Measurements from ENCODE around the gene DOCK9. TPM values are rescaled to one million over a fixed set of nuclear protein-coding genes. Genes with fewer than 3 reads are reported as not detected.

DOCK9 gene
- total and polyA plus RNA-seq, 2 experiments from 2014 or later, result 16.4 to 38.9 TPM

GRCh38 chr13:98892077-98892476 lies 85.8 kb downstream of the DOCK9 start:
- Histone ChIP-seq H3K27ac (peak overlapping the region; percentile 18), H3K79me2 (no peaks in the 10 kb centered on the region), H3K9me3 (ENCODE audit: low read depth) (no peaks in the 10 kb centered on the region), H3K9me2 (replicated peaks; ENCODE audit: insufficient read depth) (no peaks in the 10 kb centered on the region), H3K4me1 (ENCODE audit: insufficient read depth) (peaks cover 18% of the 10 kb centered on the region), H3K4me3 (no peak overlapping the region), H3K4me2 (peak overlapping the region; percentile 22), H3K36me3 (replicated peaks; ENCODE audit: insufficient read depth, low read depth) (no peaks in the 10 kb centered on the region), H3K27me3 (no peaks in the 10 kb centered on the region), H2AFZ (no peak overlapping the region), H4K20me1 (ENCODE audit: insufficient read depth, poor library complexity, severe bottlenecking) (no peaks in the 10 kb centered on the region)
- 55% methylated on average over 3 of the region's 3 CpGs for WGBS (ENCODE audit: low lambda C conversion rate, missing lambda C conversion rate)
- no peak for TF ChIP-seq CTCF (IDR thresholded peaks at IDR 0.05; ENCODE audit: poor library complexity)
- no peak for DNase-seq (ENCODE audit: low spot score)

GRCh38 chr13:98890925-98891324 lies 86.9 kb downstream of the DOCK9 start:
- Histone ChIP-seq H3K27ac (no peak overlapping the region), H3K9me3 (ENCODE audit: low read depth) (no peaks in the 10 kb centered on the region), H3K9me2 (replicated peaks; ENCODE audit: insufficient read depth) (no peaks in the 10 kb centered on the region), H3K4me1 (ENCODE audit: insufficient read depth) (peaks cover 12% of the 10 kb centered on the region), H3K36me3 (replicated peaks; ENCODE audit: insufficient read depth, low read depth) (no peaks in the 10 kb centered on the region), H3K79me2 (no peaks in the 10 kb centered on the region), H4K20me1 (ENCODE audit: insufficient read depth, poor library complexity, severe bottlenecking) (no peaks in the 10 kb centered on the region), H3K4me2 (no peak overlapping the region), H3K27me3 (no peaks in the 10 kb centered on the region), H3K4me3 (no peak overlapping the region), H2AFZ (no peak overlapping the region)
- no peak for TF ChIP-seq EZH2phosphoT487 (IDR thresholded peaks at IDR 0.05; ENCODE audit: low read depth, severe bottlenecking, unreplicated experiment)
- TF ChIP-seq EZH2 (IDR thresholded peaks at IDR 0.05; ENCODE audit: borderline replicate concordance), result no peak
- no peak for TF ChIP-seq CTCF (IDR thresholded peaks at IDR 0.05; ENCODE audit: poor library complexity)
- DNase-seq (ENCODE audit: low spot score), result no peak
- WGBS (ENCODE audit: low lambda C conversion rate, missing lambda C conversion rate), result 69% methylated on average over 5 of the region's 5 CpGs

GRCh38 chr13:98890186-98890585 lies 87.7 kb downstream of the DOCK9 start:
- Histone ChIP-seq H3K36me3 (replicated peaks; ENCODE audit: insufficient read depth, low read depth) (no peaks in the 10 kb centered on the region), H3K79me2 (no peaks in the 10 kb centered on the region), H2AFZ (no peak overlapping the region), H3K4me3 (no peak overlapping the region), H3K27me3 (no peaks in the 10 kb centered on the region), H3K4me1 (ENCODE audit: insufficient read depth) (peaks cover 12% of the 10 kb centered on the region), H3K4me2 (no peak overlapping the region), H3K27ac (no peak overlapping the region), H4K20me1 (ENCODE audit: insufficient read depth, poor library complexity, severe bottlenecking) (no peaks in the 10 kb centered on the region), H3K9me3 (ENCODE audit: low read depth) (no peaks in the 10 kb centered on the region), H3K9me2 (replicated peaks; ENCODE audit: insufficient read depth) (no peaks in the 10 kb centered on the region)
- peak; percentile 48 for DNase-seq (ENCODE audit: low spot score)
- WGBS (ENCODE audit: low lambda C conversion rate, missing lambda C conversion rate), result 78% methylated on average over 8 of the region's 8 CpGs
- no peak for TF ChIP-seq CTCF (IDR thresholded peaks at IDR 0.05; ENCODE audit: poor library complexity)
- no peak for TF ChIP-seq EZH2phosphoT487 (IDR thresholded peaks at IDR 0.05; ENCODE audit: low read depth, severe bottlenecking, unreplicated experiment)
- no peak for TF ChIP-seq EZH2 (IDR thresholded peaks at IDR 0.05; ENCODE audit: borderline replicate concordance)

Measured in hepatocyte (in vitro differentiated cells).